HepG2 (cell line): Measurements from ENCODE around the gene SEMA3F. TPM values are rescaled to one million over a fixed set of nuclear protein-coding genes. Genes with fewer than 3 reads are reported as not detected.

Experiments
- ATAC-seq: fragments of 200-7000 bp; cut with Tn5 transposase; 3 replicates; pipeline ENCODE4 v1.9.1; 2020; ENCODE audit warnings: mild to moderate bottlenecking, moderate library complexity
- BruUV-seq: library from RNA; stranded (reverse); fragments of 400-500 nt; replicated peaks from 2 replicates; lab custom pipeline; 2021; lab: Mats Ljungman, UMichigan
- CTCF ChIA-PET: fragments of 300-600 bp; formaldehyde crosslinking; extraction: SDS; loops from one replicate; lab custom pipeline; 2021; ENCODE audit warnings: low total read pairs, inconsistent platforms, low intra/inter-chr PET ratio; lab: Yijun Ruan, JAX
- POLR2A ChIA-PET: fragments of 350-600 bp; sonication (Branson Sonifier 250); formaldehyde crosslinking; loops from one replicate; lab custom pipeline; 2020; ENCODE audit warnings: antibody characterized with exemption, inconsistent platforms; lab: Yijun Ruan, JAX
- DNase-seq: peaks from one replicate; pipeline ENCODE4 v3.0.0-alpha.2; 2015; ENCODE audit warnings: low spot score
- FAIRE-seq: peaks from 3 replicates; lab custom pipeline; 2011; peaks lifted over from hg19 to GRCh38; lab: Jason Lieb, UNC
- H2AFZ ChIP-seq: one replicate; pipeline ENCODE4 v1.6.1; 2011; ENCODE audit warnings: low read length, inconsistent platforms
- H3K27ac ChIP-seq: fragments of 300-600 bp; 3 replicates; pipeline ENCODE4 v1.8.0; 2011; ENCODE audit warnings: mixed run types, mild to moderate bottlenecking, mixed read lengths, low read length, inconsistent platforms; ENCODE audit not compliant: insufficient read depth; ENCODE audit errors: extremely low read length
- H3K27me3 ChIP-seq, 2 experiments: fragments of 200-600 bp in 1 of 2; 2 replicates in 1 of 2; 3 replicates in 1 of 2; pipeline versions ENCODE4 v1.6.0 to v1.8.0; 2011; ENCODE audit warnings: low read length in 2 of 2, mild to moderate bottlenecking in 2 of 2, moderate library complexity in 2 of 2, inconsistent platforms in 1 of 2; ENCODE audit not compliant: insufficient read depth in 2 of 2, control insufficient read depth in 1 of 2
- H3K36me3 ChIP-seq, 2 experiments: fragments of 200-600 bp in 1 of 2; replicated peaks in 1 of 2; 2 replicates in 1 of 2; 3 replicates in 1 of 2; pipeline versions ENCODE4 v1.5.1 to v1.8.0; 2011; ENCODE audit warnings: low read length in 2 of 2, inconsistent platforms in 1 of 2; ENCODE audit not compliant: insufficient read depth in 2 of 2, control insufficient read depth in 1 of 2
- H3K4me1 ChIP-seq: 2 replicates; pipeline ENCODE4 v1.5.1; 2012; ENCODE audit warnings: low read length, inconsistent platforms; ENCODE audit not compliant: insufficient read depth
- H3K4me2 ChIP-seq: 2 replicates; pipeline ENCODE4 v1.6.0; 2011; ENCODE audit warnings: low read depth, low read length, inconsistent platforms
- H3K4me3 ChIP-seq, 3 experiments: fragments of 200-600 bp in 1 of 3; sonication (generic), shearing (Covaris generic) in 1 of 3; replicated peaks in 1 of 3; 2 replicates each; pipeline ENCODE4 v1.5.1; 2011 to 2016; ENCODE audit warnings: low read length in 3 of 3, inconsistent platforms in 2 of 3, low read depth in 2 of 3, mild to moderate bottlenecking in 2 of 3, control low read depth in 1 of 3, mixed read lengths in 1 of 3; ENCODE audit not compliant: insufficient read depth in 1 of 3
- H3K79me2 ChIP-seq: one replicate; pipeline ENCODE4 v1.6.1; 2011; ENCODE audit warnings: low read length, inconsistent platforms; ENCODE audit not compliant: insufficient read depth
- H3K9ac ChIP-seq: 2 replicates; pipeline ENCODE4 v1.6.0; 2011; ENCODE audit warnings: mild to moderate bottlenecking, low read depth, low read length, inconsistent platforms; ENCODE audit not compliant: insufficient read depth
- H3K9me3 ChIP-seq: 2 replicates; pipeline ENCODE4 v1.5.1; 2012; ENCODE audit warnings: mild to moderate bottlenecking, low read length
- H4K20me1 ChIP-seq: 2 replicates; pipeline ENCODE4 v1.6.0; 2011; ENCODE audit warnings: inconsistent platforms, mild to moderate bottlenecking, low read length, moderate library complexity; ENCODE audit not compliant: insufficient read depth
- HNRNPL ChIP-seq: fragments of 200-400 bp; formaldehyde crosslinking; IDR thresholded peaks from 2 replicates; pipeline ENCODE4 v1.6.1; 2017; ENCODE audit warnings: mild to moderate bottlenecking, low read depth, low read length
- NR2F6 ChIP-seq, 2 experiments: IDR thresholded peaks; 2 replicates each; pipeline ENCODE4 v1.6.1; 2016; ENCODE audit warnings: antibody characterized with exemption in 1 of 2, mild to moderate bottlenecking in 1 of 2
- SIX1 ChIP-seq: sonication (generic); formaldehyde crosslinking; IDR thresholded peaks from 2 replicates; pipeline ENCODE4 v1.4.0; 2020; ENCODE audit warnings: missing genetic modification reagents, borderline replicate concordance
- ZNF142 ChIP-seq: sonication (generic); formaldehyde crosslinking; IDR thresholded peaks from 2 replicates; pipeline ENCODE4 v1.4.0; 2020; ENCODE audit warnings: missing genetic modification reagents
- WGBS: methylation state at CpG from one replicate; pipeline ENCODE4 v1.1.6; 2017; ENCODE audit warnings: low lambda C conversion rate; 5-methylcytosine and 5-hydroxymethylcytosine counted together
- in situ Hi-C: cut with HindIII; loops from 2 replicates; pipeline ENCODE4 v1.10.0; 2017; ENCODE audit warnings: low pct_unique_long_range_greater_than_20kb; ENCODE audit not compliant: extremely low pct_ligation_motif_present
- intact Hi-C: fragments of 100-400 bp; cut with micrococcal nuclease; formaldehyde crosslinking; loops from one replicate; pipeline ENCODE4 v1.10.0; 2022; ENCODE audit not compliant: unreplicated experiment
- polyA plus RNA-seq, 8 experiments: library from polyadenylated mRNA; depleted of rRNA in 3 of 8; stranded (reverse) in 7 of 8; unstranded in 1 of 8; fragments of >200 nt; fragmentation: Illumina TruSeq in 4 of 8; extraction: Trizol in 4 of 8; gene quantifications; 2 replicates each; pipeline versions ENCODE4 v1.2.1 to v1.2.3, GENCODE V29; 2011 to 2016; ENCODE audit warnings: low read depth in 4 of 8, missing spikeins in 1 of 8, mixed read lengths in 1 of 8; ENCODE audit not compliant: insufficient read depth in 1 of 8
- total RNA-seq, 5 experiments: library from RNA; depleted of rRNA; stranded (reverse); fragments of >200 nt; fragmentation: Illumina TruSeq; extraction: Trizol; gene quantifications; 2 replicates each; pipeline ENCODE4 v1.2.3, GENCODE V29; 2016; ENCODE audit warnings: low read depth in 1 of 5
- TF ChIP-seq, protein P1 (sequence below): sonication (generic); formaldehyde crosslinking; IDR thresholded peaks from 2 replicates; pipeline ENCODE4 v1.4.0; 2020; ENCODE audit warnings: mild to moderate bottlenecking, missing genetic modification reagents
- TF ChIP-seq, protein P2 (sequence below): sonication (generic); formaldehyde crosslinking; conservative IDR thresholded peaks from 2 replicates; pipeline ENCODE4 v1.8.0; 2022; ENCODE audit warnings: missing genetic modification reagents

Gene SEMA3F
- total and polyA plus RNA-seq, 2 of the 13 experiments (the other 11 are each of a cell fraction or from before 2014, with no cell fraction given) = 7.6 to 17.2 TPM

DNA sequence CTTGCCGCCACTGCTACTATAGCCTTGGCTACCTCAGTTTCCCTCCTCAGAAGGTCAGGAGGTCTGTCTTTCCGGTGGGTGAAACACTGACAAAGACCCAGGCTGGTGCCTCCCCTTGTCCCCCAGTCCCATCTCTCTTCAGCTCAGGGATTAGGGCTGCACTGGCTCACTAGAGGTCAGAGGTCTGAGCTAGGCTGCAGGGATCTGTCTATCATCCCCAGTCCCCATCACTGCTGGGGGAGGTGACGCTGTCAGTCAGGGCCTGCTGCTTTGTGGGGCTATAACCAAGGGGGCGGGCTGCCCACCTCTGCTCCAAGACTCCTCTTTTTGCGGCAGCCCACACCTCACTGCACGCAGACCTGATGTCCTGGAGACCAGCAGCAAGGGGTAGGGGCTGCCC is 13.7 kb downstream of the SEMA3F start:
- DNase-seq = no peak
- no peak overlapping the region for H3K4me3 ChIP-seq
- peaks cover 97% of the 10 kb centered on the region for H3K4me1 ChIP-seq
- H3K27me3 ChIP-seq = no peaks in the 10 kb centered on the region
- ChIA-PET POLR2A (interaction anchor here (2.8 kb wide), 1 partner anchor 18 kb away, joined by 23 read pairs; no protein-coding TSS in a partner anchor), CTCF (no interaction called here)
- H4K20me1 ChIP-seq = no peaks in the 10 kb centered on the region
- in situ Hi-C loops = no loop called here
- 86% methylated on average over 2 of the region's 6 CpGs for WGBS
- H3K4me2 ChIP-seq = no peak overlapping the region
- H3K9me3 ChIP-seq = no peaks in the 10 kb centered on the region
- TF ChIP-seq NR2F6 (IDR thresholded peaks at IDR 0.05) = peak; percentile 9; the same call in 1 of the 2 replicates
- no peak for TF ChIP-seq NR2F6 (CRISPR knock-in tag; IDR thresholded peaks at IDR 0.05)
- TF ChIP-seq, protein P1, sequence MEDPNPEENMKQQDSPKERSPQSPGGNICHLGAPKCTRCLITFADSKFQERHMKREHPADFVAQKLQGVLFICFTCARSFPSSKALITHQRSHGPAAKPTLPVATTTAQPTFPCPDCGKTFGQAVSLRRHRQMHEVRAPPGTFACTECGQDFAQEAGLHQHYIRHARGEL (CRISPR knock-in tag) = no peak
- H2AFZ ChIP-seq = no peak overlapping the region
- peaks cover 0 to 3% of the 10 kb centered on the region in 2 experiments; a peak in 1 of 5 replicates for H3K36me3 ChIP-seq
- FAIRE-seq = no peak
- intact Hi-C loops = no loop called here
- H3K79me2 ChIP-seq = peaks cover 2% of the 10 kb centered on the region
- H3K9ac ChIP-seq = no peak overlapping the region
- ATAC-seq = no peak
- no TSS peak for BruUV-seq
- peak overlapping the region; percentile 66 for H3K27ac ChIP-seq

DNA sequence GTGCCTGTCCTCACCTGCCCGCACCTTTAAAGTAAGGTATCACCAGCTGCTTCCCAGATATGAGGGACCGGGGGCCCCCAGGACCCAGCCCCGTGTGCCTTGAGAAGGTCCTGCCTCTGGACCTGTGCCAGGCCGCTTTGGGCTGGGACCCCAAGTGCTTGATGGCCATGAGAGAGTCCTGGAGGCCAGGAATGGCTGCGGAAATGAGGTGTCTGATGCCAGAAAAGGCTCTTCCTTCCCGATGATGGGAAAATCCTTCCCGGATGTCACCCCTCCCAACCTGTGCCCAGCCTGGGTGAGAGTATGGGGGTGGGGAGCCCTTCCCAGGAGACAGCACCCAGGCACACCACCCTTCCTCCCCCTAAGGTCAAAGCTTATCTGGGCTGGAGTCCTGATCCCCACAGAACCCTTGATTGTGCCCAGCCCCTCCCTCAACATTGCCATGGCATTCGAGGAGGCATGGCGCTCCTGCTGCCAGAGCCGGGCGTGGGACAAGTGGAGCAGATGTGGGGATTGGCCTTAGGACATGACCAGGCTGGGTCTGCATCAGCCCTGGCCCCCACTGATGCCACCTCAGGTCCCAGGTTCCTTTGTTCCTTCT is 14.2 kb downstream of the SEMA3F start:
- peaks cover 92% of the 10 kb centered on the region for H3K4me1 ChIP-seq

More for the DNA sequence above, 14.2 kb downstream of the SEMA3F start:
- Histone ChIP-seq H3K27me3 (no peaks in the 10 kb centered on the region), H4K20me1 (no peaks in the 10 kb centered on the region), H3K79me2 (peaks cover 2% of the 10 kb centered on the region), H3K36me3 (peaks cover 3 to 9% of the 10 kb centered on the region in 2 experiments; a peak in 3 of 5 replicates), H3K4me3 (no peak overlapping the region), H3K9ac (peak overlapping the region; percentile 25; the same call in 1 of the 2 replicates), H3K4me2 (0 out of 2 replicates have a peak overlapping the region, but pooled peaks have one; percentile 21), H2AFZ (no peak overlapping the region), H3K27ac (no peak overlapping the region), H3K9me3 (no peaks in the 10 kb centered on the region)
- TF ChIP-seq ZNF142 (CRISPR knock-in tag) = no peak
- TF ChIP-seq, protein P2, sequence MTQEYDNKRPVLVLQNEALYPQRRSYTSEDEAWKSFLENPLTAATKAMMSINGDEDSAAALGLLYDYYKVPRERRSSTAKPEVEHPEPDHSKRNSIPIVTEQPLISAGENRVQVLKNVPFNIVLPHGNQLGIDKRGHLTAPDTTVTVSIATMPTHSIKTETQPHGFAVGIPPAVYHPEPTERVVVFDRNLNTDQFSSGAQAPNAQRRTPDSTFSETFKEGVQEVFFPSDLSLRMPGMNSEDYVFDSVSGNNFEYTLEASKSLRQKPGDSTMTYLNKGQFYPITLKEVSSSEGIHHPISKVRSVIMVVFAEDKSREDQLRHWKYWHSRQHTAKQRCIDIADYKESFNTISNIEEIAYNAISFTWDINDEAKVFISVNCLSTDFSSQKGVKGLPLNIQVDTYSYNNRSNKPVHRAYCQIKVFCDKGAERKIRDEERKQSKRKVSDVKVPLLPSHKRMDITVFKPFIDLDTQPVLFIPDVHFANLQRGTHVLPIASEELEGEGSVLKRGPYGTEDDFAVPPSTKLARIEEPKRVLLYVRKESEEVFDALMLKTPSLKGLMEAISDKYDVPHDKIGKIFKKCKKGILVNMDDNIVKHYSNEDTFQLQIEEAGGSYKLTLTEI (CRISPR knock-in tag) = no peak
- no peak for TF ChIP-seq SIX1 (CRISPR knock-in tag)
- TF ChIP-seq HNRNPL = peak; percentile 81
- ATAC-seq = no peak
- no peak for DNase-seq
- 86% methylated on average over 4 of the region's 11 CpGs for WGBS
- no TSS peak for BruUV-seq
- in situ Hi-C loops (no loop called here), intact Hi-C loops (no loop called here)
- ChIA-PET POLR2A (interaction anchor here (0.8 to 3.5 kb wide), 8 partner anchors 18 to 168 kb away, joined by 3 to 23 read pairs (median 3); partner anchors contain the start of gene GNAI2), CTCF (no interaction called here)
- FAIRE-seq = no peak
